GM20000 (cell line): ENCODE measurements around the gene ZNF423.

Experiments used
- DNase-seq: peaks from one replicate; pipeline ENCODE4 v3.0.0; 2012; ENCODE audit warnings: low spot score
- TF ChIP-seq, protein P1 (sequence below): IDR thresholded peaks from 2 replicates; pipeline ENCODE4 v1.5.1; 2012; ENCODE audit warnings: mild to moderate bottlenecking, control low read depth; ENCODE audit errors: extremely low read depth, missing control alignments

ZNF423 gene

DNA sequence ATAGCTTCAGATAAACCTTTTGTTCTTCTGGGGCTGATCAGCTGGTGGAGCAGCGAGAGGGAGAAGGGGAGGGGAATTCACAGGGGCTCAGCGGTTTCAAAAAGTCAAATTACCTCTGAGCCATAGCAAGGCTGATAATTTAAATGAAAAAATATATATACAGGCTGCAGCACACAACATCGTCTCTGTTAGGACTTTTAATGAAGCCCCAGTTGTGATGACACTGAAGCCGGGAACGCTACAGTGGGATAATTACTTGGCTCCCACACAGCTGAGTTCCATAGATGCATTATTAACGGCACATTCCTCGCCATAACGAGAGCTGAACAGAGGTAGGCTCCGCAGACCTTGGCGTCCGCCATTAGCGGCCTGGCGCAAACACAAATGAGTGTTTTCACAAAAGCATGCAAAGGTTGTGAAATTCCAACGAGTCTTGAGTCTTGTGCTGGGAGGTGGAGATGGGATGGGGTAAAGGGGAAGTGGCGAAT is 266.3 kb downstream of the ZNF423 start:
- TF ChIP-seq, protein P1, sequence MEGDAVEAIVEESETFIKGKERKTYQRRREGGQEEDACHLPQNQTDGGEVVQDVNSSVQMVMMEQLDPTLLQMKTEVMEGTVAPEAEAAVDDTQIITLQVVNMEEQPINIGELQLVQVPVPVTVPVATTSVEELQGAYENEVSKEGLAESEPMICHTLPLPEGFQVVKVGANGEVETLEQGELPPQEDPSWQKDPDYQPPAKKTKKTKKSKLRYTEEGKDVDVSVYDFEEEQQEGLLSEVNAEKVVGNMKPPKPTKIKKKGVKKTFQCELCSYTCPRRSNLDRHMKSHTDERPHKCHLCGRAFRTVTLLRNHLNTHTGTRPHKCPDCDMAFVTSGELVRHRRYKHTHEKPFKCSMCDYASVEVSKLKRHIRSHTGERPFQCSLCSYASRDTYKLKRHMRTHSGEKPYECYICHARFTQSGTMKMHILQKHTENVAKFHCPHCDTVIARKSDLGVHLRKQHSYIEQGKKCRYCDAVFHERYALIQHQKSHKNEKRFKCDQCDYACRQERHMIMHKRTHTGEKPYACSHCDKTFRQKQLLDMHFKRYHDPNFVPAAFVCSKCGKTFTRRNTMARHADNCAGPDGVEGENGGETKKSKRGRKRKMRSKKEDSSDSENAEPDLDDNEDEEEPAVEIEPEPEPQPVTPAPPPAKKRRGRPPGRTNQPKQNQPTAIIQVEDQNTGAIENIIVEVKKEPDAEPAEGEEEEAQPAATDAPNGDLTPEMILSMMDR, result no peak

GRCh38 chr16:49588729-49589384 is 267.1 kb downstream of the ZNF423 start:
- TF ChIP-seq, protein P1, result no peak
- no peak for DNase-seq

More for the DNA sequence above, 266.3 kb downstream of the ZNF423 start:
- DNase-seq, result no peak

DNA sequence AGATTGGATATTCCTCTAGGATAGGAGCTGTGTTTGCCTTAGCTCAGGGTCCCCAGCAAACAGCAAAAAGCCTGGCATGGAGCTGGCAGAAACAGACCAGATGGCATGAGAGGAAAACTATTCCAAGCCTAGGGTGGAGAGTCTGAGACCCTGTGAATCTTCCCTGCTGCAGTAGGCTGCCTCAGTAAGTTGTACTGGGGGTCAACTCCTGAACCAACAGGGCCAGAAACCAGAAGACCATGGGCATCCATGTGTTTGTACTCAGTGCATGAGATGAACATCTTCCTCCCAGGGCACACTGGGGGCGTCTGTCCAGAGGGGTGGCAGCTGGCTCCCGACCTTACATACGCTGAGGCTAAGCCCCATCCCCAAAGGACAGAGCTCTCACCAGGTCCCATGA is 267.9 kb downstream of the ZNF423 start:
- TF ChIP-seq, protein P1, result no peak

GRCh38 chr16:49587511-49587910 is 268.4 kb downstream of the ZNF423 start:
- TF ChIP-seq, protein P1, result no peak
- DNase-seq, result no peak

More for the DNA sequence above, 267.9 kb downstream of the ZNF423 start:
- DNase-seq, result no peak

- no peak for DNase-seq
- TF ChIP-seq, protein P1, result no peak
Measured at GRCh38 chr16:49586466-49587450, 269.2 kb downstream of the ZNF423 start.

- no peak for DNase-seq
Measured at GRCh38 chr16:49585143-49585832, 270.6 kb downstream of the ZNF423 start.

More at GRCh38 chr16:49585143-49585832, 270.6 kb downstream of the ZNF423 start:
- TF ChIP-seq, protein P1, result no peak
